GOT3 (cell line): ENCODE data around the gene POLR2J2.
"Not testable (repeated sequence)": the region's sequence is repeated elsewhere in the genome, so short reads cannot be mapped to it uniquely, and the experiment has no call there.

ENCODE experiments used
- DNase-seq: peaks from one replicate; lab custom pipeline; 2025; ENCODE audit warnings: mixed read lengths; lab: John Stamatoyannopoulos, UW

POLR2J2 gene

DNA sequence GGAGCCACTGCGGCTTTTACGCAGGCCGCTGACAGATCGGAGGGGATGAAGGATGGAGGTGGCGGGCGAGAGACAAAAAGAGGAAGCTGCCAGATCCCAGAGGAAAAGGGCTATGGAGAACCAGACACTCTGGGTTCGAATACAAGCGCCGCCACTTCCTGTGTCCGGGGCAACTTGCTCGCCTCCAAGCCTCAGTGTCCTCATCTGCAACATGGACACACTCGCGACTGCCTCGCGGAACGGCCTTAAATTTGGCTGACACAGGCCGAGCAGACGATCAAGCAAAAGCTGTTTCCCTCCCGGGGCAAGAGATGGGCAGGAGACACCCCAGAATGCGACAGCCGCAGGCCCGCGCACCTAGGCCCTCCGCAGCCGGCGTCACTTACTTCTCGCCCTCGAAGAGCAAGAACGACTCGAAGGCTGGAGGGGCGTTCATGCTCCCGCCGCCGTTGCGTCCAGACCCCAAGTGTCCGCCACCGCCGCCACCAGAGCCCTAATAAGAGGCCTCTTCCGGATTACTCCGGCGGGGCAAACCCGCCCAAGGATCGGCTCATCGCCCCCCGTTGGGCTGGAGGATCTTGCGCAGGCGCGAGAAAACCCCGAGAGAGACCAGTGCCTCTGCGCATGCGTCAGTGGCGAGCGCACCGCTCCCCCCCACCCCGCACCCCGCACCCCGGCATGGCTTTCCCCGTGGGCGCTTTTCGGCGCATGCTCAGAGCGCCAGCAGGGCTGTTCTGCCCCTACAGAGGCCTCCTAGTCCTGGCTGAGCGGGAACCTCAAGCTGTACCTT is at the start of gene POLR2J2:
TSS of gene POLR2J2 (minus strand) at position 498 of the 790 bp plus-strand sequence. CDS start at position 436, 62 bp downstream.
- DNase-seq: not testable (repeated sequence)

GRCh38 chr7:102718491-102718890 is 47.0 kb upstream of the POLR2J2 start:
- DNase-seq: not testable (repeated sequence)

GRCh38 chr7:102715718-102716117 is 44.3 kb upstream of the POLR2J2 start:
- not testable (repeated sequence) for DNase-seq

DNA sequence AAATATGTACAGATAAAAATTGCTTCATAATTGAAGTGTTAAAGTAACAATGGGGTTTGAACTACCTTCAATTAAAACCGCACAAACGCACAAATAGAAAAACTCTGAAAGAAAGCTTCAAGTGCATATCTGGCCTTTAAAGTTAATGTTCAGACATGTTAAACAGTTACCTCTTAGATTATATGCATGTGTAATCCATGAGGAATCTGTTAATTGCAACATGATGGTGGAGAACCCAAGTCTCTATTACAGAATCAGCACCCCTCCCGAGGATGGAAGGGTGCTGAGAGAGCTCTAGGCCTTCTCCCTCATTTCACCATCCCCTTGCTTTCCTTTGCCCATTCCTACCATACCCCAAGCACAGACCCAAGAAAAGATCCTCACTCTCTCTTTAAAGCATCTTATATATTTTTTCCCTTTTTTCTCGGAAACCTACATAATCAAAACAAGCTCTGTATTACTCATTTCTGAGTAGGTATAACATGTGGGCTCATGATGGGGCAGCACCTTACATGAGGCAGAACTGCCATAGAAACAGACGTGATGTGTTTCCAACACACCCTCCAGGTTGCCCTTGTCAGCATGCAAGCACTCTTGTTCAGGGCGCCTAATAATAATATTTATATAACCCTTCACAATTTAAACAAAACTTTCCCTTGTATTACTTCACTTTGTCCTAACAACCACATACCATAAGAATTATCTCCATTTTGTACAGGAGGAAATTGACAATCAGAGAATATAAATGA is 43.5 kb upstream of the POLR2J2 start:
- not testable (repeated sequence) for DNase-seq

- DNase-seq: not testable (repeated sequence)
Observed at GRCh38 chr7:102713691-102714080, 42.2 kb upstream of the POLR2J2 start.

GRCh38 chr7:102713011-102713690 is 41.7 kb upstream of the POLR2J2 start:
- DNase-seq: not testable (repeated sequence)

DNA sequence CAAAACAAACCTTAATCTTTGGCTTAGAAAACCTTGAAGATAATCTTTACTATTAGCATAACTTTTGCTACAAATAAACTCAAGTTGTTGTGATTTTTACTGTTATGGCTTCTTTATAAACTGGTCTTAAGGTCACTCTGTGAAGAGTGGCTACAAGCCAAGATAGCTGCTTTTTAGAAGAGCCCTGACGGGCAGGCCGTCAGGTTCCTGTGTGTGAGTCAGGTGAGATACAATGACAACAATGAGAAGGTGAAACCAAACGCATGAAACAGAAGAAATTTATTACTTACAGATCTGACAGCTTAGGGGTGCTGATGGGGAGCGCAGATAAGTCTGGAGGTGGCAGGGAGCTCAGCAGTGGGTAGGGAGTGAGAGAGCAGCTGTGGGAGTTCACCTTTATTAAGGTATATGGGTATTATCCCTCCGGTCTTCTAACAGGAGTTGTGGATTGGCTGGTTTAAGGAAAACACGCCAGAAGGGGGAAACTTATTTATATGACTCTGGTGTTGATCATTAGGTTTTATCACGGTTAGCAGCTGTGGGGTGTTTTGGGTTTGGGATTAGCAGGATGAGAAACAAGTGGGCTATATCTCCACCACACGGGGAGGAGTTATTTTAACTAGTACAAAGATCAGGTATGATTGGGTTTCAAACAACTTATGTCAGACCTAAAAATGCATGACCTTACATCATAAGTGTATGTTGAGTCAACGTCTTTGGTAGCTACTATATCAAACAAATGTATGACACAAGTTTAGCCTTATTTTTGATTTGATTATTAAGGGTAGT is 27.7 kb upstream of the POLR2J2 start:
- not testable (repeated sequence) for DNase-seq

- DNase-seq: not testable (repeated sequence)
Observed at GRCh38 chr7:102697642-102698512, 26.4 kb upstream of the POLR2J2 start.

- DNase-seq: not testable (repeated sequence)
Observed at GRCh38 chr7:102696009-102696408, 24.5 kb upstream of the POLR2J2 start.

- DNase-seq: not testable (repeated sequence)
Observed at GRCh38 chr7:102695033-102695552, 23.6 kb upstream of the POLR2J2 start.

GRCh38 chr7:102694008-102694407 is 22.5 kb upstream of the POLR2J2 start:
- not testable (repeated sequence) for DNase-seq

DNA sequence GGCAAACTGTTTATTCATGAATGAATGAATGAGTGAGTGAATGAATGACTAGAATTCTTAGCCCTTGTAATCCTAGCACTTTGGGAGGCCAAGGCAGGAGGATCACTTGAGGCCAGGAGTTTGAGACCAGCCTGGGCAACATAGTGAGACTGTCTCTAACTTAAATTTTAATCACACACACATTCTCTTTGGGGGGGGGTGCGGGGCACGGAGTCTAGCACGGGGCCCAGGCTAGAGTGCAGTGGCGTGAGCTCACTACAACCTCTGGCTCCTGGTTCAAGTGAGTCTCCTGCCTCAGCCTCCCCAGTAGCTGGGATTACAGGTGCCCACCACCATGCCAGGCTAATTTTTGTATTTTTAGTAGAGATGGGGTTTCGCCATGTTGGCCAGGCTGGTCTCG is 19.1 kb upstream of the POLR2J2 start:
- DNase-seq: not testable (repeated sequence)

DNA sequence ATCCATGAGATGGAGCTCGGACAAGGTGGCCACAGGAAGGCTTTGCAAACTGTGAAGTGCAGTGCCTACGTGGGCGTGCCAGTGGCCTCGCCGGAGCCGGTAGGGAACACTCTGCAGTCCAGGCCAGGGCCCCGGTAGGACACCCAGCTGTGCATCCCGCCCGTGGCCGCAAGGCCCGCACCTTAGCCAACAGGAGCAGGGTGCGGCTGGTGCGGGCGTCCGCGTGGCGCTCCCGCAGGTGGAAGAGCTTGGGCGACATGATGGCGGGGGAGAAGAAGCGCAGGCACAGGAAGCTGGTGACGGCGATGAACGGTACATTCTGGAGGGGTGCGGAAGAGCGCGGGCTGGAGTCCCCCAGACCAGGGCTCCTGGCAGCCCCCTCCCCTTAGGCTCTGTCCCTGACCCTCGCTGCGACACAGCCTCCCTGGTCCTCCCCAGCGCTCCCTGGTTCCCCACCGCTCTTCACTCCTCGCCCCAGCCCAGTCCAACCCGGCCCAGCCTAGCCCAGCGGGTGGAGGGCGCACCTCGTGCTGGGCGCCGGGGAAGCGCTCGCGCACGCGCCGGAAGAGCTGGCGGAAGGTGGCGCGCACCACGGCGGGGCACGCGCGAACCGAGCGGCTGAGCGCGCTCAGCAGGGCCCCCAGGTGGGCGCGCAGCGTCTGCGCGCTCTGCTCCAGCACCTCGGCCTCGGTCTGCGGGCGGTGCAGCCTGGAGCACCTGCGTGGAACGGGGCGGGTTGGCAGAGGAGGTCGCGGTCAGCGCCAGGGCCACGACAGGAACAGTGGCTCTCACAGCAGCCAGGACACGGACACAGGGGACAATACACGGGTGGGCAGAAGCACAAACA is 18.2 kb upstream of the POLR2J2 start:
- DNase-seq: not testable (repeated sequence)

DNA sequence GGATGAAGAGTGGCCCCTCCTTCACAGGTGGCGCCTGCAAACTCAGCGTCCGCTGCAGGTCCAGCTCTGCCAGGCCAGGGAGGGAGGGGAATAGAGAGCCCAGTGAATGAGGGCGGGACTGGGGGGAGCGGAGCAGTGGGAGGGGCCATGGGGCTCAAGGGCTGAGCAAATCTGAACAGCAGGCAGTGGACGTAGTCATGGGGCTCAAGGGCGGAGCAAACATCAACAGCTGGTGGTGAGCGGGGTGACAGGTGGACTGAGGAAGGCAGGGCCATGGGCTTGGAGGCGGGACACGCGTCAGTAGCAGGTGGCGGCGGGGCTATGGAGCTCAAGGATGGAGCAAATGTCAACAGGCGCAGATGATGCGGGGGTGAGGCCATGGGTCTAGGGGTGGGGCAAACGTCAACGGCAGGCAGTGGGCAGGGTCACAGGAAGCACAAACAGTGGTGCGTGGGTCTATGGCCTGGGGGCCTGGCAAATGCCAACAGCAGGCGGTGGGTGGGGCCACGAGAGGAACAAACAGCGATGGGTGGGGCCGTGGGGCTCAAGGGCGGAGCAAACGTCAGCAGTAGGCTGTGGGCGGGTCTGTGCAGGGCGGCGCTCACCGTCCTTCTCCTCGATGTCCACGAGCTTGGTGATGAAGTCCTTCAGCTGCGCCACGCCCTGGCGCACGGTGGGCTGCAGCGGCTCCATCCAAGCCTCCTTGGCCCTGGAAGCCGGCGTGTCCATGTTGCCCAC is 17.0 kb upstream of the POLR2J2 start:
- DNase-seq: not testable (repeated sequence)

GRCh38 chr7:102682560-102682959 is 11.1 kb upstream of the POLR2J2 start:
- not testable (repeated sequence) for DNase-seq

- not testable (repeated sequence) for DNase-seq
Observed at GRCh38 chr7:102680780-102681179, 9.3 kb upstream of the POLR2J2 start.

GRCh38 chr7:102675545-102675944 is 4.1 kb upstream of the POLR2J2 start:
- DNase-seq: not testable (repeated sequence)

DNA sequence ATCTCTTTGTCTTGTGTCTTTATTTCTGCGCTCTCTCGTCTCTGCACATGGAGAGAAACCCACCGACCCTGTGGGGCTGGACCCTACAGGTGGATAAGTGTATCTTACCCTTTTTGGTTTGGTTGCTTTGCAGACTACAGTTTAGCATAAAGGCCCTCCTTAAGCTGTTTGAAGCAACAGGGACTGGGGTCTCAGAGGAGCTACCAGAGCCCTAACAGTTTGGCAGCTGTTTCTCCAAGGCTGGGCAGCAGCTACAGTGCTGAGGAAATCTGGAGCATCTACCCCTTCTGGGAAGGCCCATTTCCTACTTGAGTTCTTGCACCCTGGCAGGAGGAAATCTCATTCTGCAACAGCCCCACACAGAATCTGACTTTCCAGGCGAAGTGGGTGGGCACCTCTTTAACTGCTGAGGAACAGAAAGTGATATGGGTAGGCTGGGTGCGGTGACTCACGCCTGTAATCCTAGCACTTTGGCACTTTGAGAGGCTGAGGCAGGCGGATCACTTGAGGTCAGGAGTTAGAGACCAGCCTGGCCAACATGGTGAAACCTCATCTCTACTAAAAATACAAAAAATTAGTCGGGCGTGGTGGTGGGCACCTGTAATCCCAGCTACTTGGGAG is 2.1 kb upstream of the POLR2J2 start:
- not testable (repeated sequence) for DNase-seq
